Measurements from ENCODE around the gene PTGES3.
A peak's percentile ranks its signal among the peaks of the same experiment; 100 is the strongest.

PTGES3 gene

GRCh38 chr12:56645717-56646446 lies 42.2 kb downstream of the PTGES3 start, which contains the start of gene ATP5F1B:
Gene ATP5F1B, minus strand, starts transcription at chr12:56645984. Its CDS starts 21 bp downstream, at chr12:56645963.
- DNase-seq, result peak; percentile 96

- DNase-seq, result no peak
These were observed 42.8 kb downstream of the PTGES3 start for GRCh38 chr12:56645201-56645716.

GRCh38 chr12:56644654-56645053 lies 43.4 kb downstream of the PTGES3 start:
- DNase-seq, result no peak

GRCh38 chr12:56641219-56641618 lies 46.9 kb downstream of the PTGES3 start:
- DNase-seq, result no peak

- DNase-seq, result no peak
These were observed 50.5 kb downstream of the PTGES3 start for GRCh38 chr12:56637621-56638020.

- DNase-seq, result peak; percentile 99
These were observed 51.2 kb downstream of the PTGES3 start for GRCh38 chr12:56636675-56637540.

GRCh38 chr12:56635806-56636674 lies 52.0 kb downstream of the PTGES3 start:
- DNase-seq, result peak; percentile 76

- DNase-seq, result peak; percentile 66
These were observed 53.0 kb downstream of the PTGES3 start for GRCh38 chr12:56634837-56635791.

GRCh38 chr12:56634242-56634836 lies 53.7 kb downstream of the PTGES3 start:
- no peak for DNase-seq

- no peak for DNase-seq
These were observed 54.4 kb downstream of the PTGES3 start for GRCh38 chr12:56633468-56634241.

GRCh38 chr12:56632701-56633467 lies 55.2 kb downstream of the PTGES3 start:
- DNase-seq, result no peak

- DNase-seq, result no peak
These were observed 56.0 kb downstream of the PTGES3 start for GRCh38 chr12:56631790-56632700.

GRCh38 chr12:56630180-56630632 lies 57.9 kb downstream of the PTGES3 start, which contains the start of gene BAZ2A:
Gene BAZ2A, minus strand, starts transcription at chr12:56630326. Its CDS starts 12,796 bp downstream, at chr12:56617530.
- DNase-seq, result peak; percentile 71

GRCh38 chr12:56629459-56630179 lies 58.5 kb downstream of the PTGES3 start:
- no peak for DNase-seq

GRCh38 chr12:56628671-56629458 lies 59.2 kb downstream of the PTGES3 start:
- peak; percentile 14 for DNase-seq

GRCh38 chr12:56626701-56627100 lies 61.4 kb downstream of the PTGES3 start:
- DNase-seq, result no peak

Data from T1000 (cell line).